ENCODE data around the gene TM4SF5.

The TM4SF5 gene

GRCh38 chr17:4768298-4768697 is 3.4 kb upstream of the TM4SF5 start:
- no peaks in the 10 kb centered on the region for H3K9me3 ChIP-seq (ENCODE audit: control insufficient read depth in 1 of 2, low read length in 2 of 2)
- no peaks in the 10 kb centered on the region for H3K27me3 ChIP-seq (ENCODE audit: control insufficient read depth in 1 of 2, insufficient read depth in 2 of 2, low read length in 2 of 2)
- H3K27ac ChIP-seq (ENCODE audit: low read depth, low read length): no peak overlapping the region
- H3K4me1 ChIP-seq (ENCODE audit: control insufficient read depth in 1 of 2, insufficient read depth in 2 of 2, low read length in 2 of 2): peaks cover 12 to 22% of the 10 kb centered on the region in 2 donors
- no peak overlapping the region for H3K4me3 ChIP-seq (ENCODE audit: low read depth in 1 of 2, low read length in 2 of 2)
- no peaks in the 10 kb centered on the region for H3K36me3 ChIP-seq (ENCODE audit: control insufficient read depth in 1 of 2, insufficient read depth in 2 of 2, low read length in 2 of 2)
- no peak overlapping the region for H3K9ac ChIP-seq (ENCODE audit: low read depth in 1 of 2, low read length in 2 of 2)

GRCh38 chr17:4769628-4770027 is 2.1 kb upstream of the TM4SF5 start:
- no peak overlapping the region for H3K4me3 ChIP-seq (ENCODE audit: low read depth in 1 of 2, low read length in 2 of 2)
- no peaks in the 10 kb centered on the region for H3K27me3 ChIP-seq (ENCODE audit: control insufficient read depth in 1 of 2, insufficient read depth in 2 of 2, low read length in 2 of 2)
- H3K4me1 ChIP-seq (ENCODE audit: control insufficient read depth in 1 of 2, insufficient read depth in 2 of 2, low read length in 2 of 2): peaks cover 12 to 22% of the 10 kb centered on the region in 2 donors
- no peak overlapping the region for H3K27ac ChIP-seq (ENCODE audit: low read depth, low read length)
- no peak overlapping the region for H3K9ac ChIP-seq (ENCODE audit: low read depth in 1 of 2, low read length in 2 of 2)
- no peaks in the 10 kb centered on the region for H3K36me3 ChIP-seq (ENCODE audit: control insufficient read depth in 1 of 2, insufficient read depth in 2 of 2, low read length in 2 of 2)
- H3K9me3 ChIP-seq (ENCODE audit: control insufficient read depth in 1 of 2, low read length in 2 of 2): no peaks in the 10 kb centered on the region

GRCh38 chr17:4772235-4772613 is 538 bp downstream of the TM4SF5 start:
- Histone ChIP-seq H3K4me3 (ENCODE audit: low read depth in 1 of 2, low read length in 2 of 2) (peak overlapping the region; percentile 70 to 71), H3K4me1 (ENCODE audit: control insufficient read depth in 1 of 2, insufficient read depth in 2 of 2, low read length in 2 of 2) (peaks cover 12 to 22% of the 10 kb centered on the region in 2 donors), H3K27ac (ENCODE audit: low read depth, low read length) (peak overlapping the region; percentile 74), H3K9me3 (ENCODE audit: control insufficient read depth in 1 of 2, low read length in 2 of 2) (no peaks in the 10 kb centered on the region), H3K27me3 (ENCODE audit: control insufficient read depth in 1 of 2, insufficient read depth in 2 of 2, low read length in 2 of 2) (no peaks in the 10 kb centered on the region), H3K36me3 (ENCODE audit: control insufficient read depth in 1 of 2, insufficient read depth in 2 of 2, low read length in 2 of 2) (no peaks in the 10 kb centered on the region), H3K9ac (ENCODE audit: low read depth in 1 of 2, low read length in 2 of 2) (peak overlapping the region; percentile 48 to 72)

- H3K27me3 ChIP-seq (ENCODE audit: control insufficient read depth in 1 of 2, insufficient read depth in 2 of 2, low read length in 2 of 2): peaks cover 0 to 4% of the 10 kb centered on the region in 2 donors
- no peak overlapping the region for H3K9ac ChIP-seq (ENCODE audit: low read depth in 1 of 2, low read length in 2 of 2)
- H3K27ac ChIP-seq (ENCODE audit: low read depth, low read length): no peak overlapping the region
- peaks cover 5 to 8% of the 10 kb centered on the region in 2 donors for H3K4me1 ChIP-seq (ENCODE audit: control insufficient read depth in 1 of 2, insufficient read depth in 2 of 2, low read length in 2 of 2)
- H3K4me3 ChIP-seq (ENCODE audit: low read depth in 1 of 2, low read length in 2 of 2): no peak overlapping the region
- peaks cover 0 to 6% of the 10 kb centered on the region in 2 donors for H3K36me3 ChIP-seq (ENCODE audit: control insufficient read depth in 1 of 2, insufficient read depth in 2 of 2, low read length in 2 of 2)
- no peaks in the 10 kb centered on the region for H3K9me3 ChIP-seq (ENCODE audit: control insufficient read depth in 1 of 2, low read length in 2 of 2)
Observed at GRCh38 chr17:4777969-4778760, 6.5 kb downstream of the TM4SF5 start.

- Histone ChIP-seq H3K4me3 (ENCODE audit: low read depth in 1 of 2, low read length in 2 of 2) (no peak overlapping the region), H3K27me3 (ENCODE audit: control insufficient read depth in 1 of 2, insufficient read depth in 2 of 2, low read length in 2 of 2) (peaks cover 0 to 4% of the 10 kb centered on the region in 2 donors), H3K9me3 (ENCODE audit: control insufficient read depth in 1 of 2, low read length in 2 of 2) (no peaks in the 10 kb centered on the region), H3K36me3 (ENCODE audit: control insufficient read depth in 1 of 2, insufficient read depth in 2 of 2, low read length in 2 of 2) (peaks cover 0 to 6% of the 10 kb centered on the region in 2 donors), H3K9ac (ENCODE audit: low read depth in 1 of 2, low read length in 2 of 2) (no peak overlapping the region), H3K27ac (ENCODE audit: low read depth, low read length) (no peak overlapping the region), H3K4me1 (ENCODE audit: control insufficient read depth in 1 of 2, insufficient read depth in 2 of 2, low read length in 2 of 2) (peaks cover 5 to 9% of the 10 kb centered on the region in 2 donors)
Observed at GRCh38 chr17:4780325-4780955, 8.8 kb downstream of the TM4SF5 start.

- Histone ChIP-seq H3K4me3 (ENCODE audit: low read depth in 1 of 2, low read length in 2 of 2) (no peak overlapping the region), H3K36me3 (ENCODE audit: control insufficient read depth in 1 of 2, insufficient read depth in 2 of 2, low read length in 2 of 2) (peaks cover 0 to 9% of the 10 kb centered on the region in 2 donors), H3K9me3 (ENCODE audit: control insufficient read depth in 1 of 2, low read length in 2 of 2) (no peaks in the 10 kb centered on the region), H3K27ac (ENCODE audit: low read depth, low read length) (no peak overlapping the region), H3K9ac (ENCODE audit: low read depth in 1 of 2, low read length in 2 of 2) (no peak overlapping the region), H3K4me1 (ENCODE audit: control insufficient read depth in 1 of 2, insufficient read depth in 2 of 2, low read length in 2 of 2) (peaks cover 16 to 24% of the 10 kb centered on the region in 2 donors), H3K27me3 (ENCODE audit: control insufficient read depth in 1 of 2, insufficient read depth in 2 of 2, low read length in 2 of 2) (peaks cover 0 to 4% of the 10 kb centered on the region in 2 donors)
Observed at GRCh38 chr17:4782652-4783051, 11.0 kb downstream of the TM4SF5 start.

GRCh38 chr17:4785311-4786105 is 13.8 kb downstream of the TM4SF5 start:
- Histone ChIP-seq H3K4me3 (ENCODE audit: low read depth in 1 of 2, low read length in 2 of 2) (peak overlapping the region; percentile 12 to 28), H3K36me3 (ENCODE audit: control insufficient read depth in 1 of 2, insufficient read depth in 2 of 2, low read length in 2 of 2) (peaks cover 0 to 9% of the 10 kb centered on the region in 2 donors), H3K4me1 (ENCODE audit: control insufficient read depth in 1 of 2, insufficient read depth in 2 of 2, low read length in 2 of 2) (peaks cover 21 to 30% of the 10 kb centered on the region in 2 donors), H3K9ac (ENCODE audit: low read depth in 1 of 2, low read length in 2 of 2) (peak overlapping the region in 1 of 2 donors; percentile 38), H3K27ac (ENCODE audit: low read depth, low read length) (no peak overlapping the region), H3K9me3 (ENCODE audit: control insufficient read depth in 1 of 2, low read length in 2 of 2) (no peaks in the 10 kb centered on the region), H3K27me3 (ENCODE audit: control insufficient read depth in 1 of 2, insufficient read depth in 2 of 2, low read length in 2 of 2) (peaks cover 0 to 4% of the 10 kb centered on the region in 2 donors)

GRCh38 chr17:4786106-4786511 is 14.4 kb downstream of the TM4SF5 start, which contains the start of gene VMO1:
Gene VMO1, minus strand, starts transcription at chr17:4786364. Its CDS starts 12 bp downstream, at chr17:4786352.
- Histone ChIP-seq H3K4me1 (ENCODE audit: control insufficient read depth in 1 of 2, insufficient read depth in 2 of 2, low read length in 2 of 2) (peaks cover 21 to 31% of the 10 kb centered on the region in 2 donors), H3K27ac (ENCODE audit: low read depth, low read length) (no peak within 1 kb of the TSS), H3K27me3 (ENCODE audit: control insufficient read depth in 1 of 2, insufficient read depth in 2 of 2, low read length in 2 of 2) (peaks cover 0 to 4% of the 10 kb centered on the region in 2 donors), H3K9ac (ENCODE audit: low read depth in 1 of 2, low read length in 2 of 2) (peak within 1 kb of the TSS in 1 of 2 donors; percentile 38), H3K36me3 (ENCODE audit: control insufficient read depth in 1 of 2, insufficient read depth in 2 of 2, low read length in 2 of 2) (peaks cover 0 to 9% of the 10 kb centered on the region in 2 donors), H3K9me3 (ENCODE audit: control insufficient read depth in 1 of 2, low read length in 2 of 2) (no peaks in the 10 kb centered on the region), H3K4me3 (ENCODE audit: low read depth in 1 of 2, low read length in 2 of 2) (peak within 1 kb of the TSS; percentile 12 to 28)

GRCh38 chr17:4786516-4786915 is 14.8 kb downstream of the TM4SF5 start:
- peak overlapping the region in 1 of 2 donors; percentile 28 for H3K4me3 ChIP-seq (ENCODE audit: low read depth in 1 of 2, low read length in 2 of 2)
- H3K36me3 ChIP-seq (ENCODE audit: control insufficient read depth in 1 of 2, insufficient read depth in 2 of 2, low read length in 2 of 2): peaks cover 0 to 9% of the 10 kb centered on the region in 2 donors
- H3K27me3 ChIP-seq (ENCODE audit: control insufficient read depth in 1 of 2, insufficient read depth in 2 of 2, low read length in 2 of 2): peaks cover 0 to 4% of the 10 kb centered on the region in 2 donors
- H3K27ac ChIP-seq (ENCODE audit: low read depth, low read length): no peak overlapping the region
- peak overlapping the region in 1 of 2 donors; percentile 38 for H3K9ac ChIP-seq (ENCODE audit: low read depth in 1 of 2, low read length in 2 of 2)
- H3K9me3 ChIP-seq (ENCODE audit: control insufficient read depth in 1 of 2, low read length in 2 of 2): no peaks in the 10 kb centered on the region
- peaks cover 21 to 31% of the 10 kb centered on the region in 2 donors for H3K4me1 ChIP-seq (ENCODE audit: control insufficient read depth in 1 of 2, insufficient read depth in 2 of 2, low read length in 2 of 2)
